ENCODE data around the gene VSIG1. TPM values are rescaled to one million over a fixed set of nuclear protein-coding genes. Genes with fewer than 3 reads are reported as not detected.

Gene VSIG1
- total RNA-seq, 4 donors from 2014 or later, result 0.19 to 0.35 TPM; not detected in 2

GRCh38 chrX:108072746-108073145 is 27.9 kb downstream of the VSIG1 start:
- no peaks in the 10 kb centered on the region for H3K9me3 ChIP-seq
- DNase-seq, result no peak
- H3K27me3 ChIP-seq, result no peaks in the 10 kb centered on the region
- intact Hi-C loops (cut with DNase I), result no loop called here
- 60 to 62% methylated on average over 2 to 5 of the region's 5 CpGs for WGBS, 2 donors
- TF ChIP-seq POLR2A (IDR thresholded peaks at IDR 0.05), result no peak
- no peak for TF ChIP-seq CTCF (IDR thresholded peaks at IDR 0.05)
- H3K4me1 ChIP-seq, result peaks cover 0 to 11% (median 0%) of the 10 kb centered on the region in 3 donors
- no peak overlapping the region for H3K4me3 ChIP-seq
- no peak overlapping the region for H3K27ac ChIP-seq
- H3K36me3 ChIP-seq, result no peaks in the 10 kb centered on the region

GRCh38 chrX:108081110-108081509 is 36.2 kb downstream of the VSIG1 start:
- H3K9me3 ChIP-seq, result no peaks in the 10 kb centered on the region
- no peak for TF ChIP-seq POLR2A (IDR thresholded peaks at IDR 0.05)
- TF ChIP-seq CTCF (IDR thresholded peaks at IDR 0.05), result no peak
- no peaks in the 10 kb centered on the region for H3K27me3 ChIP-seq
- H3K4me1 ChIP-seq, result no peaks in the 10 kb centered on the region
- intact Hi-C loops (cut with DNase I), result no loop called here
- H3K4me3 ChIP-seq, result no peak overlapping the region
- 84 to 100% methylated on average over 2 of the region's 2 CpGs for WGBS, 2 donors
- no peak for DNase-seq
- peaks cover 0 to 19% (median 0%) of the 10 kb centered on the region in 3 donors for H3K36me3 ChIP-seq
- H3K27ac ChIP-seq, result no peak overlapping the region

GRCh38 chrX:108087792-108088191 is 42.9 kb downstream of the VSIG1 start:
- WGBS, 2 donors, result 77 to 90% methylated on average over 5 to 6 of the region's 6 CpGs
- Histone ChIP-seq H3K27ac (no peak overlapping the region), H3K27me3 (no peaks in the 10 kb centered on the region), H3K4me1 (peaks cover 0 to 26% (median 7%) of the 10 kb centered on the region in 3 donors), H3K36me3 (peaks cover 0 to 44% (median 0%) of the 10 kb centered on the region in 3 donors), H3K4me3 (no peak overlapping the region), H3K9me3 (no peaks in the 10 kb centered on the region)
- DNase-seq, result no peak
- intact Hi-C loops (cut with DNase I), result no loop called here
- TF ChIP-seq CTCF (IDR thresholded peaks at IDR 0.05) (no peak), POLR2A (IDR thresholded peaks at IDR 0.05) (no peak)

- WGBS, 2 donors, result 71 to 91% methylated on average over 1 of the region's 1 CpG
- Histone ChIP-seq H3K4me3 (no peak overlapping the region), H3K36me3 (peaks cover 0 to 44% (median 0%) of the 10 kb centered on the region in 3 donors), H3K9me3 (no peaks in the 10 kb centered on the region), H3K27ac (no peak overlapping the region), H3K27me3 (no peaks in the 10 kb centered on the region), H3K4me1 (peaks cover 0 to 26% (median 7%) of the 10 kb centered on the region in 3 donors)
- no peak for DNase-seq
- TF ChIP-seq CTCF (IDR thresholded peaks at IDR 0.05), result no peak
- no peak for TF ChIP-seq POLR2A (IDR thresholded peaks at IDR 0.05)
- intact Hi-C loops (cut with DNase I), result no loop called here
Observed at GRCh38 chrX:108088511-108088910, 43.6 kb downstream of the VSIG1 start.

GRCh38 chrX:108090491-108091263 is 45.8 kb downstream of the VSIG1 start:
- TF ChIP-seq CTCF (IDR thresholded peaks at IDR 0.05) (no peak), POLR2A (IDR thresholded peaks at IDR 0.05) (no peak)
- H3K9me3 ChIP-seq, result no peaks in the 10 kb centered on the region
- H3K4me1 ChIP-seq, result peaks cover 0 to 26% (median 7%) of the 10 kb centered on the region in 3 donors
- peak overlapping the region; percentile 86 to 92 (median 90) for H3K27ac ChIP-seq
- WGBS, 2 donors, result 2 to 39% methylated on average over 16 to 20 of the region's 20 CpGs
- no peaks in the 10 kb centered on the region for H3K27me3 ChIP-seq
- no peak for DNase-seq
- intact Hi-C loops (cut with DNase I), result no loop called here
- peaks cover 0 to 28% (median 0%) of the 10 kb centered on the region in 3 donors for H3K36me3 ChIP-seq
- peak overlapping the region; percentile 50 to 70 (median 60) for H3K4me3 ChIP-seq
